ENCODE results near the gene TCEAL8.
A peak's percentile ranks its signal among the peaks of the same experiment; 100 is the strongest.

Gene TCEAL8

DNA sequence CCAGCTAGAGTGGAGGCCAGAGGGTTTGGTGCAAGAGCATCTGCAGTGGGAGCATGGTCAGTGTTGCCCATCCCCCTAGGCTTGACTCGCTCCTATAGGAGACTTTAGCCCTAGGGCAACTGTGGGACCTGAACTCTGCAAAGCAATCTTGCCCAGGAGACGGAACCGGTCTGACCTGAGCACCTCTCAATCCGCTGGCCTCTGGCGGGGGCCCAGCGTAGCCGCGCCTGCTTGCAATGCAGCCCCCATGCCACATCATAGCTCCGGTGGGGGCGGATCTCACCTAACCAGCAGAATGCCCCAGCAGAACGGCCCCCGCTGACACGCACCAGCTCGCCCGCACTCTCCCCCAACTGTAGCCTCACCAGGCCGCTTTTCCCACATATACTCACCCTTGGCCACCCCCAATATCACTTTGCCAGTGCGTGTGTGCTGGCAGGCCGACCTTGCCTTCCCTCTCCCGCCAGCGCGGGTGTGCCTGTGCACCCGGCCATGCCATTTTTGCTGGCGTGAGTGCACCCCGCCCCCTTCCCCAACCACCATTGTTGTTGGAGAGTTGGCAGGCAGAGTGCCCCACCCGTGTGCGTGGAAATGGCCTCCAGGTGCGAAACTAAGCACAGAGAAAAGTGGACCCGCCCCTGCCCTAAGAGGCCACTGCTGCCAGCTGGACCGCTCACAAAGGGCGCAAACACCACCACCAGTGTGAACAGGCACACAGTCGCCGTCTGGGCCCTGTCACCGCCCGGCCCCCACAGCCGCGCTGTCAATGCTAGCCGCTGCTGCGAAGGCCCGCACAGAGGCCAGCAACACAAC lies 34.2 kb downstream of the TCEAL8 start:
- CTCF ChIA-PET: no interaction called here
- POLR2A ChIA-PET (ENCODE audit: low non-redundant PET): no interaction called here
- no peak overlapping the region for H3K27ac ChIP-seq
- TF ChIP-seq, protein P1, sequence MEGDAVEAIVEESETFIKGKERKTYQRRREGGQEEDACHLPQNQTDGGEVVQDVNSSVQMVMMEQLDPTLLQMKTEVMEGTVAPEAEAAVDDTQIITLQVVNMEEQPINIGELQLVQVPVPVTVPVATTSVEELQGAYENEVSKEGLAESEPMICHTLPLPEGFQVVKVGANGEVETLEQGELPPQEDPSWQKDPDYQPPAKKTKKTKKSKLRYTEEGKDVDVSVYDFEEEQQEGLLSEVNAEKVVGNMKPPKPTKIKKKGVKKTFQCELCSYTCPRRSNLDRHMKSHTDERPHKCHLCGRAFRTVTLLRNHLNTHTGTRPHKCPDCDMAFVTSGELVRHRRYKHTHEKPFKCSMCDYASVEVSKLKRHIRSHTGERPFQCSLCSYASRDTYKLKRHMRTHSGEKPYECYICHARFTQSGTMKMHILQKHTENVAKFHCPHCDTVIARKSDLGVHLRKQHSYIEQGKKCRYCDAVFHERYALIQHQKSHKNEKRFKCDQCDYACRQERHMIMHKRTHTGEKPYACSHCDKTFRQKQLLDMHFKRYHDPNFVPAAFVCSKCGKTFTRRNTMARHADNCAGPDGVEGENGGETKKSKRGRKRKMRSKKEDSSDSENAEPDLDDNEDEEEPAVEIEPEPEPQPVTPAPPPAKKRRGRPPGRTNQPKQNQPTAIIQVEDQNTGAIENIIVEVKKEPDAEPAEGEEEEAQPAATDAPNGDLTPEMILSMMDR (conservative IDR thresholded peaks at IDR 0.05; ENCODE audit: low read depth): no peak
- no peak for DNase-seq (ENCODE audit: low spot score)

DNA sequence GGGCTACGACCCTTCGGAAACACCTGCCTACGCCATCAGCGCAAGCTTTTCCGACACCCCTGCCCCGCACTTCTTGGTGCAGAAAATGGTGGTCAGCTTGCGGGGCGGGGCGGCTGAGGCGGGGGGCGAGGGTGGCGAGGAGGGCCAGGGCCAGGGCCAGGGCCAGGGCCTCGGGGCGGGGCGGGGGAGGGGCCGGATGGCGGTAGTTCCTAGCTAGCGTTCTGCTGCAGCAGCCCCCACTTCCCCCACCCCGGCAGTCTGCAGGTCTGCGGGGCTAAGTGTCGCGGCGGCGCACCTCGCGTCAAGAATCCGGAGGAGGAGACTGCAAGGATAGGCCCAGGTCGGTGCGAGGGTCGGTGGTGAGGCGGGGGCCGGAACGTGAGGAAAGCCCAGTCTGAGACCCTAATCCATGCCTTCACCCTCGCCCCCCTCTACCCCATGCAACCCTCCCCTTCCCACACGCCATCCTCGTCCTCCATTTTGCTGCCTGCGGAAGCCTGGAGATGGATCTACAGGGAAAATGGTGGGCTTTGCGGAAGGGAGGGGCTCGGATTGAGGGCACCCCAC lies 39.4 kb downstream of the TCEAL8 start:
- ChIA-PET POLR2A (ENCODE audit: low non-redundant PET) (no interaction called here), CTCF (no interaction called here)
- TF ChIP-seq, protein P1 (conservative IDR thresholded peaks at IDR 0.05; ENCODE audit: low read depth): no peak
- no peak for DNase-seq (ENCODE audit: low spot score)
- no peak overlapping the region for H3K27ac ChIP-seq

DNA sequence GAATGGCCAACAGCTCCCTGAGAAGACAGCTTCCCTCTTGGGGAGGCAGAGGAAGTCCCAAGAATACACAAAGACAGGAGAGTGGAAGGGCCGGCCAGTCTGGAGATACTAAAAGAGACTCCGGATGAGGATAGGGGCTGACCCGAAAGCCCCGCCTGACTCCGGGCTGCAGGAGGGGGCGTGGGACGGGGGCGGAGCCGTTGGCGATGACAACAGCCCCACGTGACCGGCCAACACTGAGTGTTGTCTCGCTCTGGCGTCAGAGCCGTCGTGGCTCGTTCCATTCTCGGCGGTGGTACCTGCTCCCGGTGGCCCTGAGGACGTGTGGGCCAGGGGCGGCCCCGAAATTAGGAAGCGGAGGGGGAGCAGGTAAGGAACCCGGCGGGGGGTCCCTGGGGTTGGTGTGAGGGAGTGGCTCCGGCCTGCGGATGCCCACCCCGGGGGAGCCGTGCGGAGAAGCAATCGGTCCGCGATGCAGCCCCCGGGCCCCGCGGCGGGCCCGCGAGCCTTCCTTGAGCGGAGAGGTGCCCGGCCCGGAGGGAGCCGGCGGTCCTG lies 40.0 kb downstream of the TCEAL8 start, which contains the start of gene BEX4:
Gene BEX4 (plus strand): TSS at position 239 of the 555 bp plus-strand sequence. CDS start 1,046 bp downstream, outside the sequence.
- DNase-seq (ENCODE audit: low spot score): peak; percentile 56
- ChIA-PET CTCF (no interaction called here), POLR2A (ENCODE audit: low non-redundant PET) (no interaction called here)
- TF ChIP-seq, protein P1 (conservative IDR thresholded peaks at IDR 0.05; ENCODE audit: low read depth): no peak
- no peak within 1 kb of the TSS for H3K27ac ChIP-seq

DNA sequence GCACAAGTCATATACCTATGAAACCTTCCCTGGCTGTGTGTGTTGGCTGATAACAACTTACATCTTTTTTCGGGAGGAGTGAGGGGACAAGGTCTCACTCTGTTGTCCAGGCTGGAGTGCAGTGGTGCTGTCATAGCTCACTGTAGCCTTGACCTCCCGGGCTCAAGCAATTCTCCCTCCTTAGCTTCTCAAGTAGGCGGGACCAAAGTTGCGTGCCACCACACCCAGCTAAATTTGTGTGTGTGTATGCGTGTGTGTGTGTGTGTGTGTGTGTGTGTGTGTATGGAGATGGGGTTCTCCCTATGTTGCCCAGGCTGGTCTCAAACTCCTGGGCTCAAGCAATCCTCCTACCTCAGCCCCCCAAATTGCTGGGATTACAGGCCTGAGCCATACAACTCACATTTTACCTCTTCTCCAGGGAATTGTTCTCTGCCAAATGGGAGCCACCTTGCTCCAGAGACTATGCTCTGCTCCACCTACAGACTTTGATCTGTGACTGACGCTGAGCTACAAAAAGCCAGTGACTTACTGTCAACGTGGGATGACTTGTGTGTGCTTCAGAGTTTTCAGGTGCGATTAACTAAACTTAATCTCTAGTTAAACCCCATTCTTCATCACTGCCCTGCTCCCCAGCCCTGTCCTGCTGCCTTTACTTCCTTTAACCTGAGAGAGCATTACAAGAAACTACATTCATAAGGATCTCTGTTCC lies 42.1 kb downstream of the TCEAL8 start:
- TF ChIP-seq, protein P1 (conservative IDR thresholded peaks at IDR 0.05; ENCODE audit: low read depth): no peak
- no peak overlapping the region for H3K27ac ChIP-seq
- POLR2A ChIA-PET (ENCODE audit: low non-redundant PET): no interaction called here
- CTCF ChIA-PET: no interaction called here
- no peak for DNase-seq (ENCODE audit: low spot score)

DNA sequence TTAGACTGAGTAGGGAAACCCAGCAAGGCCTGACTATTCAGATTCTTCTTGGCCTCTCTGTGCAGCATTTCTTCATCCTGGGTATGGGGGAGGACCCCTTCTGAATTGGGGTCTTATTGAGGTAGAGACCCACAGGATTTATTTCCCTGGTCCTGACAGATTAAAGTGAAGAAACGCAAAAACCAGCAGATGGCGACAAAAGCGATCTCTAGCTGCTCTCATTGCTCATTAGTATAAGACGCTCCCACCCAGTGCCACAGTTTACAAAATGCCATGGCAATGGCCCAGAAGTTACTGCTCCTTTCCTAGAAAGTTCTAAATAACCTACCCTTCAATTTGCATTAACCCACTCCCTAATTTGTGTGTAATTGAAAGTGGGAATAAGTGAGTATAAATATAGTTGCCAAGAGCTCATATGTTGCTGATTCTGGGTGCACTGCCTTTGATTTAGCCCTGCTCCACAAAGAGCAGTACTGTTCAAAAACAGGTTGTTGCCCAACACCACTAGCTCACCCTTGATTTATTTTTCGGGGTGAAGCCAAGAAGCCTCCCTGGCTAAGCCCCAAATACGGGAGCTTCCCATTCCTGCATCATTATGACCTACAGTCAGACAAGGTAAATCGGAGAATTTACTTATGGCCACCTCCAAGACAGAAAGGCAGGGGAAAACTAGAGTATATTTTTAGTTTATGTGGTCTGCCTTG lies 43.8 kb downstream of the TCEAL8 start:
- POLR2A ChIA-PET (ENCODE audit: low non-redundant PET): interaction anchor here (0.7 kb wide), 1 partner anchor 40 kb away, joined by 3 read pairs; no protein-coding TSS in a partner anchor
- CTCF ChIA-PET: interaction anchor here (0.5 to 1.5 kb wide), 7 partner anchors 13 to 297 kb away, joined by 3 to 13 read pairs (median 4); partner anchors contain the start of gene TCEAL8
- TF ChIP-seq, protein P1 (conservative IDR thresholded peaks at IDR 0.05; ENCODE audit: low read depth): peak; percentile 51
- peak; percentile 15 for DNase-seq (ENCODE audit: low spot score)
- no peak overlapping the region for H3K27ac ChIP-seq
